ENCODE results near the gene KDM5A.
A peak's percentile ranks its signal among the peaks of the same experiment; 100 is the strongest.

DNA sequence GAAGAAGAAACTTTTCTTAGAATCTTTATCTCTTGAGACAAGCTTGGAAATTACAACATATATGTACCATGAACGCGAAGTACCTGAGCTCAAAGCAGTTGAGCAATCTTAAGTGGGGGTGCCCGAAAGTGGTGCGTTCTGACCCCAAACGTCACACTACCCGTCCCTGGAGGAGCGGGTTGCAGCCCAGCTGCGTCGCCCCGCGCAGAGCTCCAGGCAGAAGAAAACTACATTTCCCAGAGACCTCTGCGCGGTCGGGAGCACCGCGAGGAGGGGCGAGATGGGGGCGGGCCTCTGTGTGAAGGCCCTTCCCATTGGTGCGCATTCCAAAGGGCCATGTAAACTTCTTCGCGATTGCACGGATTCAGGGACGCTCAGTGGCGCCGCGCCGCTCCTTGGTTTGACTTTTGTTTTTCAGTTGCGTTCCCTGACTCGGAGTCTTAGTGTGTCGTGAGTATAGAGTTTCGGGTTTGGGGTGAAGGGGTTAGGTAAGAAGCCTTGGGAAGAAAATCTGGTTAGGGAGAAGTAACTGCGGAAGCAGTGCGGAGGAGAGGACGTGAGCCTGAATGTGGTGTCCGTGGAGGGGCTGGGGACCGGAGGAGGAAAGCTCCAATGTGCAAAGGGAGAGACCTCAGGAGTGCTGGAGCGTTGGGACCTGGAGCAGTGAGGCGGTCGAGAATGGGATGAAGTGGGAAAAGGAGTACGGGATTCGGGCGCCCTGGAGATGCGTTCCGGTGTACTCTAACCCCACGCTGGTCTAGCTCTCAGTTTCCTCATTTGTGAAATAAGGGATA is 12.3 kb upstream of the KDM5A start, which contains the start of gene CCDC77:
- TF ChIP-seq POLR2A (IDR thresholded peaks at IDR 0.05; ENCODE audit: low read length) (peak; percentile 63), GATA1 (IDR thresholded peaks at IDR 0.05; ENCODE audit: low read depth, low read length) (no peak)

Measured in erythroblast (primary cell).